Activated naive CD4-positive, alpha-beta T cell treated with Interleukin-2 at 50 U/mL for 16 hours (primary cell): ENCODE measurements around the gene SAMD13.
"Not testable (repeated sequence)": the region's sequence is repeated elsewhere in the genome, so short reads cannot be mapped to it uniquely, and the experiment has no call there.

ENCODE experiments used
- DNase-seq: peaks from one replicate; pipeline ENCODE4 v3.0.0-alpha.2; 2020

SAMD13 gene

DNA sequence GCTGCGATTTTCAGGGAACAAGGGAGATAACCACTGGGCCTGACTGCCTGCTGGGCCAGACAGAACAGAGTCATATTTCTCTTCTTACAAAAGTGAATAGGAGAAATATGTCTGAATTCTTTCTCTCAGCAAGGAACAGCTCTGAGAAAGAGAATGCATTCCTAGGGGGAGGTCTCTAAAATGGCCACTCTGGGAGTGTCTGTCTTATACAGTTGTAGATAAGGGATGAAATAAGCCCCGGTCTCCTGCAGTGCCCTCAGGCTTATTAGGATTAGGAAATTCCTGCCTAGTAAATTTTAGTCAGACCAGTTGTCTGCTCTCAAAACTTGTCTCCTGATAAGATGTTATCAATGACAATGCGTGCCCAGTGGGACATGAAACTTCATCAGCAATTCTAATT lies 14.1 kb upstream of the SAMD13 start:
- DNase-seq, result not testable (repeated sequence)

DNA sequence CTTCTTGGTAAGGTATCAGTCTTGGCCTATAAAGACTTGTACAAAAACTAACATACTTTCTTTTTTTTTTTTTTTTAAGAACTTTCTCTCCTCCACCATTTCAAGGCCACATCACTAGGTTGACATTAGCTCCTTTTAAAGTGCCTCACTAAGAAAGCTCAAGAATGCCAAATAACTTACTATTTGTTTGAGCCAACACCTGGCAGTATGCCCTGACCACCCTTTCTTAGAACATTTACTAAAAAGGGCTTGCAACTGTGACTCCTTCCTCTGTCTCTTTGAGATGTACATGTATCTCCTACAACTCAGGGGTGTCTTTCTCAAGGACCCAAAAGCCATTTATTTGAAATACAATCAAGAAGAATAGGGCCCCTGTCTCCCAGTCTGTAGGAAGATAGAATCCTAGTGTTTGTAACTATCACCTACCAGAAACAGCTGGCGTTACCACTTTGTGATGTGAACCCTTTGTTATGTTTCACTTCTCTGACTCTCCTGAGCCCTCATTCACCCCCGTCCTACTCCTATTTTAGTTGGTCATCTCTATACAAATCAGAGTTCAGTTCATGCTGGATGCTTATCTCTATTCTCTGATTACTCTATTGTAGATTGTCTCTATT lies 12.2 kb upstream of the SAMD13 start:
- DNase-seq, result no peak

DNA sequence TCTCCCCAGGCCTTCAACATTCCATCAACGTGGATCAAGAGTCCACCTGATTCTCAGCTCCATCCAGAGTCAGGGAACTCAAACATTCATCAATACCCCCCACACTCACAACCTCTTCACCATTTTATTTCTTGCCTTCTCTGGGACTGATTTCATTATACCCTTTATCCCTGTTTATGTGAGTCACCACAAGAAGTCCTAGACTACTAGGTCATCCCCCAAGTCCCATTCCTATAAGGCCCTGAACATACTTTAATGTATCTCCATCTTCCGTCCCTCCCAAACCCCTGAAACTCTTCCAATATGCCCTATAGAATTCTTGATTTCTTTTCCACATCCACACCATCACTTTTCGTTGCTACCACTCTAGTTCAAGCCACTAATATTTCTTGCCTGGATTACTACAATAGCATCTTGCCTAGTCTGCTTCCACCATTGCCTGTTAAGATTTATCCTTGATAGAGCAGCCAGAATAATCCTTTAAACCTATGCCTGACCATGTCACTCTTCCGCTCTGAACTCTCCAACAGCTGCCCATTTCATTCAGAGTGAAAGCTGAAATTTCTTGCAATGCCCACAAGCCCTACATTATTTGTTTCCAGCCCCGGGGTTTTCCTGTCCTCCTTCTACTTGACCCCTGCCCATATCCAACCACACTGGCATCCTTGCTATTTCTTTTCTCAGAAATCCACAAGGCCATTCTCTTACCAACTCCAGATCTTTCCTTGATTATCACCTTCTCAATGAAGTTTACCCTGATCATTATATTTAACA lies 9.4 kb upstream of the SAMD13 start:
- DNase-seq, result no peak

DNA sequence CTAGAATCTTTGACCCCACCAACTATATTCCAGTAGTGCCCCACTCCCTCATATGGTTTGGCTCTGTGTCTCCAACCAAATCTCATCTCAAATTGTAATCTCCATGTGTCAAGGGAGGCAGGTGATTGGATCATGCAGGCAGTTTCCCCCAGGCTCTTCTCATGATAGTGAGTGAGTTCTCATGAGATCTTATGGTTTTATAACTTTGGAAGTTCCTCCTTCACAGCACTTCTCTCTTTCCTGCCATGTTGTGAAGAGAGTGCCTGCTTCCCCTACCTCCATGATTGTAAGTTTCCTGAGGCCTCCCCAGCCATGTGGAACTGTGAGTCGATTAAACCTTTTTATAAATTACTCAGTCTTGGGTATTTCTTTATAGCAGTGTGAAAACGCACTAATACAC lies 7.7 kb upstream of the SAMD13 start:
- DNase-seq, result no peak

DNA sequence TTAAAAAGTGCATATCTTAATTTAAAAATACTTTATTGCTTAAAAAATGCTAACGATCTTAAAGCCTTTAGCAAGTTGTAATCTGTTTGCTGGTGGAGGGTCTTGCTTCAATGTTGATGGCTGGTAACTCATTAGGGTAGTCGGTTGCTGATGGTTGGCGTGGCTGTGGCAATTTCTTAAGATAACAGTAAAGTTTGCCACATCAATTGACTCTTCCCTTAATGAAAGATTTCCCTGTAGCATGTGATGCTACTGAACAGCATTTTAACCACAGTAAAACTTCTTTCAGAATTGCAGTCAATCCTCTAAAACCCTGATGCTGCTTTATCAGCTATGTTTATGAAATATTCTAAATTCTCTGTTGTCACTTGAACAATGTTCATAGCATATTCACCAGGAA lies 6.8 kb upstream of the SAMD13 start:
- DNase-seq, result no peak

DNA sequence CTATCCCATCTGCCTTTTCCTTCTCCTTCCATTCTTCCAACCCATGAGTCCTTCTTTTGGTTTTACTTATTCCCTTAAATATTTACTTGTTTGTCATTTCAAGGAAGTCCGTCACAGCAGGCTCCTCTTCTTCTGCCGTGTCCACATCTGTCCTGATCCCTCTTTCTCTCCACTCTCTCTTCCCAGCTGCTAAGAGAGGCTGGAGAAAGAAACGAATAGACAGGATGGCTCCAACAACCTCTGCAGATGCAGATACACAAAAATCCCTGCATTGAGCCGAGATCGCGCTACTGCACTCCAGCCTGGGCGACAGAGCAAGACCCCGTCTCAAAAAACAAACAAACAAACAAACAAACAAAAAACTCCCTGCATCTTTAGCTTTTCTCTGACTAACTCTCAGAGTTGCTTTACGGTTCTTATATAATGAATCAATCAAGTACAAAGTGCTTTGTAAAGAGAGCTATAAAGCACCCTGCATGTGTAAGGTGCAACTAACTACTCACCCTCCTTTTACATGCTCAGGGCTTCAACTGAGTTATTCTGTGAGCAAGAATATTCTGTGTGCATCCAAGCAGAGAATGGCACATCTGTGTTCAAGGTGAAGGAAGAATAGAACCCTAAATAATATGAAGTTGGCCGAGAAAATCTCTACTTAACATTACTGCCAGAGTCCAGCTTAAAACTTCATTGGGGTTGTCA lies 3.8 kb upstream of the SAMD13 start:
- DNase-seq, result no peak

DNA sequence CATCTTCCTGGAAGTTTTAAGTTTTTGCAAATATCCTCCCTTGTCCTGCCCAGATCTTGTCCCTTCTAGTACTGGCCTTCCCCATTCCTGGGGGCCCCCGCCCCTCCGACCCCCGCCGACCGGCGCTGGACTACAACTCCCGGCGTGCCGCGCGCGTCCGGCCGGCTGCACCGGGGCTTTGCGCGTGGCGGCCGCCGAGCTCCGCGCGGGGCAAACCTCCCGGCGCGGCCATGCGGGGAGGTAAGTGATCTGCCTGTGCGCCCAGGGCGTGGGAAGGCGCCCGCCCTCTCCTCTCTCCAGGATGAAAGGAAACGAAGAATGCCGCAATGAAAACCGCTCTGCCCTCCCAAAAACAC lies 3.2 kb upstream of the SAMD13 start:
- DNase-seq, result peak; percentile 44

DNA sequence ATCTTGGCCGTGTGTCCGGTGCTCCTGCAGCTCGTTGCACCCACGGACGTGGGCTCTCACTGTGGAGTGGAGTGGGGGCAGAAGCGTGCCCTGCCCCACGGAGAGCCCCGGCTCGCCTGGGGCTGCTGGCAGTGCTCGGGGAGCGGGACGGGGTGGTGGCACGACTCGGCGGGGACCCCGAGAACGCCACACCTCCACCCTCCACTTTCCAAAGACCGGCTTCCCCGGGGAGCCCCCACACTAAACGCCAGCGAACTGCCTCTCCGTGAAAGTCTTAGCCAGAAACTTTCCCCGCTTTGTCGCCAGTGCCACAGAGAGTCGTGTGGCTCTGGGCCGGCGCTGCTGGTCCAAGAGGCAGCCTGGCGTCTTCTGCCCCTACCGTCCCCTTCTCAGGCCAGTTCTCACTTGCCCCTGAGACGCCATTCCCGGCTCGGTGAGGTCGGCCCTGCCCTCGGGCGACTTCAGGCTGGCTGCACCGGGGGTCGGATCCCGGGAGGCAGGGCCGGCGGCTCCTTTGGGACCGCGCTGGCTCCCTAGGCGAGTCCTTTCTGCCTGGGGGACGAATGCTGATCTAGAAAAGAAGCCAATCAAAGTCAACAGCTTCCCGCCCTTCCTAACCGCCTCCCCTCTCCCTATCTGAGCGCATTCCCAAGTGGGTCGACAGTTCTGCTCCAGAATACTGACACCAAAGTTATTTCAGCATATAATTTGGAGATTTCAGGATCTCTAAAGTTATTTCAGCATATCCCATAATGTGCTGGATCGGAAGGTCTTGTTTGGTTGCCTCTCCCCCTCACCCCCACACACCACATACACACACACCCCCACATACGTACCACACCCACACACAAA lies 2.6 kb upstream of the SAMD13 start:
- peak; percentile 18 for DNase-seq

DNA sequence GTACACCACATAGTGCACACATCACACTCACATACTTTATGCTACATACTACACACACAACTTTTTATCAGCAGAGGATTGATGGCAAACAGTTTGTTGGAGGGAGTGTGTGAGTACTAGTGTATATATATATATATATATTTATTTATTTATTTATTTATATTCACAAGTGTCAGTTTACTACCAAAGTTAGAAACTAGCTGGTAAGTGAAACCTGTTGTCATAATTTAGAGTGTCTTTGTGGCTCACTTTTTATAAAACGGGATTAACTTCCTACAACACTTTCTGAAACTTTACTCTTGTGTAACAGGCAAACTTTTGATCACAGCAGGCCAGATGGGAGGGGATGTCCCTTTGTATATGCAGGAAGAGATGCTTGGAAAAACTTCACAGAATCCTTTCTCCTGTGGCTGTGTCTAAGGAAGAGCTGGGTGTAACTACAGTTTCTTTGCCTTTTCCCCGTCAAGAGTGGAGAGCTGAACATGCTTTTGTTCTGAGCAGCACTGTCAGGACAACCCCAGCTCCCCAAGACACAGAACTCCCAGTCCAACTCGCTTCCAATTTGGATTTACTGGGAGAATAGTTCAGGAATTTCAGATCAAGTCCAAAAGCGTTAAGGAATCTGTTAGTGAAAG lies 1.9 kb upstream of the SAMD13 start:
- DNase-seq, result no peak

DNA sequence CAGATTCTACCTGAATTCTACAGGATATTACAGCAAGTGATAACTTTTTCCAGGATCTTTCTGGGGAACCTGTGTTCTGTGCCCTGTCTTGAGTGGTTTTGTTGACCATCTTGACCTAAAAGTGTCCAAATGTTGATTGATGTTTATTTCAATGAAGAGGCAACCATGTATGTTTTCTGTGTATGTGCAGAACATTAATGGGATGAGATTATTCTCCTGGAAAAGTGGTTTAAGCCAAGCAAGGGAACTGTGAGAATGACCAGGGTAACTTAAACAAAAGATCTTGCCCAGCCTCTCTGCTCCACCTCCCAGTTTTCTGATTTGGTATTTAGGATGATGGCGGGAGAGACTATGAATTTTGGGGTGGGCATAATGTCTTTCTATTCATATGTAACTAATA lies 1.0 kb upstream of the SAMD13 start:
- no peak for DNase-seq

DNA sequence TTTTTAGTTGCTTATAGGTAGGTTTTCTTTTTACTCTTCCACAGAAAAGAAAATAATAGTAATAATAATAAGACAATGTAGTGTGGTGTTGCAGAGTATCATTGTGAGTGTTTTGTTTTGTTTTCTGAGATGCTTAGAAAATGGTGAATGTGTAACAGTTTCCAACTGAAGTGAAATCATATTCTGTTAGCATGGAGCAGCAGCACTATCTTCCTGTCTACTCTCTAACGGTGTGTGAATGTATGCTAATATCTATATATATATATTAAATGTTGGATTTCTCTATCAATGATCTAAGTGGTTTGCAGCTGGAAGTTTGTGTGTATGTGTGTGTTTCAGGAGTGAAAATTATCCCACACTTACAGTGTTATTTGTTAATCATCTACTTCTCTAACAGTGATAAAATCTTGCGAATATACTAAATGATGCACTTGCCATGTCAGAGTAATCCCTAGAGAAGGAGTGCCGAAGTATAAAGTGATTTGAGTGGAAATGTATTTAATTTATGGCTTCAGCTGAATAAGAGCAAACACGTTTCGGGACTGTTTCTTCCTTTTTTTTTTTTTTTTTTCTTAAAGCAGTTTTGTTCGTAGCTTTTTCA lies 377 bp downstream of the SAMD13 start:
- no peak for DNase-seq

DNA sequence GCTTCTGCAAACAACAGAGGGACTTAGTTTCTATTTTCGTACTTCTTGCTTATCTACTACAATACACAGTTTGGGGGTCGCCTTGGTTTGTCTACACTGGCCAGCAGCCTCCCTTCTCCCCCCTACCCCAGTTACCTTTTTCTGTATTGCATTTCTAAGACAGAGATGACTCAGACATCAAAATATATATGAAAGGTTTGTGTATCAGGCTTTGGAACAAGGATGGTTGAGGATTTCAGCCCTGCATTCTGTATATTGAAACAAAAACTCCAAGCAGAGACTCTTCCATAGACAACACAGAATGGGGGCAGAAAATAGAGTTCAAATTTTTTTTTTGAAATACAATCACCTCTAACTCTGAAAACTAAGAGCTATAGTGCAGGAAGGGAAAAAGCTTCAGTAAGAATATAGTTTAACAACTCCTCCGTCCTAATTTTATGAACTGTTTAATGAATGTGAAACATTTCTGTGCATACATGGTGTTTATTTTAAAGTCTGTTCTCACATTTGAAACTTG lies 1.9 kb downstream of the SAMD13 start:
- no peak for DNase-seq

DNA sequence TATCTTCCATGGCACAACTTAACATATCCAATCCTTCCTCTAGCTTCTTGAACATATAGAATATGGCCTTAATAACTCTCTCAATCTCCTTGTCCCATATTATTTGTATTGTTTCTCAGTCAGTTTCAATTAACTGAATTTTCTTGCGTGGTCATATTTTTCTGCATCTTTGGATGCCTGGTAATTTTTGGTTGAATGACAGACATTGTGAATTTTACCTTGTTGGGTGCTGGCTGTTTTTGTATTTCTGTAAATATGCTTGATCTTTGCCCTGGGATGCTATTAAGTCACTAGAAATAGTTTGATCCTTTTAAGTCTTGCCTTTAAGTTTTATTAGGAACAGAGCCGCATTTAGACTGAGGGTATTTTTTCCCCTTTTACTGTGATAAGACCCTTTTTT lies 5.9 kb downstream of the SAMD13 start:
- DNase-seq, result no peak

DNA sequence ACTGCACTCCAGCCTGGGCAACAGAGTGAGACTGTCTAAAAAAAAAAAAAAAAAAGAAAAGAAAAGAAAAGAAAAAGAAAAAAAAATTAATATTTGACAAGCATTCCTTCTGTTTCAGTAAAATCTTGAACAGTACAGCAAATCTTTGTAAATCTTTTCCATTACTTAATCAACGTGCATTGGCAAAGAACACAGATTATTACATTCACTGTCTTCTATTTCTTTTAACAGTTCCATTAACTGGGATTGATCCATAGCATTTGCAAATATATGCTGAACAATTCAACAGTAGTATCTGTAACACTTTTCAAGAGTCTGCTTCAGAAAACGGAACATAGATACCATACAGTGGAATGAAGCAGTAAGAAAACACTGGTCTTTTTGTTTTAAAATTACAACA lies 9.8 kb downstream of the SAMD13 start:
- DNase-seq, result no peak

DNA sequence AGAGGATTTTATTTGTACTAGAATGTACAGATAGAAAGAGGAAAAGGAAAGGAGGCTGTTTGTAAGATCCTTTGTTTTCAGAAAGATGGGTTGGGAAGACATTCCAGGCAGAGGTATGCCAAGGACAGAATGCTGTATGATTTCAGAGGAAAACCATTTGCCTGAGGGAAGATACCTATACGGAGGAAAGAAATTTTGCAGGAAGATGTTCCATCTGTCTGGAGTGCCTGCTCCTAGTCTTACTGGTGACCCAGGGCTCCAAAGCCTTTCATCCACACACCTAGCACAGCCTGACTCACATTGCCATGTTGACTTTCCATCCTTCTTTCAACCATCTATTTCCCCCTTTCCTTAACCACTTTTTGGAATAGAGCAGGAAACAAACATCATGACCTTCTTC lies 18.2 kb downstream of the SAMD13 start:
- no peak for DNase-seq

DNA sequence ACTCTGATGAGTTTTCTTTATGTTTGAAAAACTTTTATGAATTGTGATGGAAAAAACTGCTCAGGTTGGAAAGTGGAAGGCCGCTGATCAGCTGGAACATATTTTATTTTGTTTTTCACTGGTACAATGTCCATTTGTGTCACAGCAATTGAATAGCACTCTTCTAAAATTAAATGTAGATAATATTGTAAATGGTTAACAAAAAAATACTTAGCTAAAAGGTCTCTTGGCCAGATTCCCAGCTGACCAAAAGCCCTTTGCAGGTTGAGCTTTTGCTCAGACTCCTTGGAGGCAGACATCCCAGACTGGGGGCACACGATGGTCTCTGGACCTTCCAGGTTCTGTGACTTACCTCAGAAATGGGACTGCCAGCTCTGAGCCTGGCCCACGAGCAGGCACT lies 26.3 kb downstream of the SAMD13 start:
- no peak for DNase-seq

DNA sequence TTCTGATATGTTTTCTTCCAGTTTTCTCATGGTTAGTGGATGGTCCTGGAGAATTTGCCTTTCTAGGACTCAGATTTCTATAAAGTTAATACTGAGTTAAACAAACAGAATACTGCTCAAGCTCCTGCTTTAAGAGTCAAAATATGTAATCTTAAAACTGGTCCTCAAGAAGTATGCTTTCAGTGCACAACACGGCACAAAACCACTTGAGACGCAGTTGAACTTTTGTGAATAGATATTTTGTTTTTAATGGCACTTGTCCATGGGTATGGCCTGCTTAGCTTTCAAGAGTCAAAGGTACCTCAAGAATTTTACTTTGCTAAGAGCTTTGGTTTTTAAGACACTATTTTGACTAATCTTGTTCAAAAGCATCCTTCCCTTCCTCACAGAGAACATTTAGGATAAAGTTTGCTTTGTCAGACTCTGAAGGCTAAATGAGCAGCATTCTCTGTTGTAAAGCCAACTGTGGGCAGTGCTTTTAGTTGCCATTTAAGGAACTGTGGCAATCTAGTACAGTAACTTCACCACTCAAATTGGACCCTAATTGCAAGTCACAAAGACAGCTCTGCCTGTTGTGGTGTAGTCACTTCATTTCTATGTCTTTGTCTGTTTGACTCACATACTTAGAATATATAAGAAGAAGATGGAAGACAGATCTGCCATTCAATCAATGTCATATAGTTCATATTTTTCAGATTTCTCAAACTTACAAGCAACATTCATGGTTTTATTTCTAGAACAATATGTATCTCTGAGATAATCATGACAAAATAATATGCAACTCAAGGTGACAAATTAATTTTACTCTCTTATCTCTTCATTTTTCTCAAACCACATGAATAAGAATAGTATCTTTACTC lies 28.8 kb downstream of the SAMD13 start:
- DNase-seq, result no peak

DNA sequence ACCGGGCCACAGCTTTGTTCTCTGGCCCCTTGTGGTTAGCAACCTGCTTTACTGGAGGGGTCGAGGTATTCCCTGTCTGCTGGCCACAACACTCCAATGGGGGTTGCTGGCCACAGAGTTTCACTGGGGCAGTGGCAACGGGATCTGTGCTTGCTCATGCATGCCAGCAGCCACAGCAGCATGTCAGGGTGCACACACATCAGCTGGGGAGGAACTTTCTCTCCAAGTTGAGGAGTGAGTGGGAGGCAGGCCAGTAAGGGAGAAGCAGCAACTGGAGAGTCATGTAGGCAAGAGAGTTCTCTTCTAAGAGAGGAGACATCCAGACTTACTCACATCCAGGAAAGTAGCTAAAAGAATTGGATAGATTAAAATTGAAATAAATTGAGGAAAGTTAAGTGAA lies 38.0 kb downstream of the SAMD13 start:
- DNase-seq, result no peak

DNA sequence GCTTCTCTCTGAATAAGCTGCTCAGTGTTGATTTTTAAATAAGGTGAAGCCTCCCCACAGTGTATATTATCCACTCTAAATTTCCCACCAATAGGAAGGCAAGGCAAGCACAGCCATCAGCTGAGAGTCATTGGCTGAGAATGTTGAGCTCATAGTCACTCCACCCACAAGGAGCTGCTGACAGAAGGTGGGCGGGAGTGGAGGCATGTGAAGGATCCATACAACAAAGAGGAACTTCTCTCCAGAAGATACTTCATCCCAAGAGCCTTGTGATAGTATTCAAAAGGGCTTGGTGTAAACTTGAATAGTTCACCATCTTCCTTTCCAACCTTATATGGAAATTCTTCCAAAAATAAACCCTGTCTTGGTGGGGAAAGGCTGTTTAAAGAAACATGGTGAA lies 42.8 kb downstream of the SAMD13 start:
- DNase-seq, result no peak

DNA sequence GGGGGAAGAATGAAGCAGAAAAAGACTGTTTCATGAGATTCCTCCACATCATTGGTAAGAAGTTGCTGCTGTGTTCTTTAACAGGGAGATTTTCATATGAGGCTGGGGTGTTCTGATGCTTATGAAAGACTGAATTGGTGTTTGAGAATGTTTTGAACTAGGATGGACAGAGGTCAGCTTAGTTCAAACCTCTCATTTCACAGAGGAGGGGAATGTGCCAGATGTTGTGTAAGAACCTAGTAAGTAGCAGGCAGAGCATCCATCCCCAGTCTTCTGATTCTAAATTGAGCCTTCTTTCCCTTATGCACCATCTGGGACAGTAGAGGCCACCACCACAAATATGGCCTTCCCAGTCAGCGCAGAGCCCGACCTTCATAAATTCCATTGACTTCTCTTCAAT lies 43.7 kb downstream of the SAMD13 start:
- DNase-seq, result no peak

DNA sequence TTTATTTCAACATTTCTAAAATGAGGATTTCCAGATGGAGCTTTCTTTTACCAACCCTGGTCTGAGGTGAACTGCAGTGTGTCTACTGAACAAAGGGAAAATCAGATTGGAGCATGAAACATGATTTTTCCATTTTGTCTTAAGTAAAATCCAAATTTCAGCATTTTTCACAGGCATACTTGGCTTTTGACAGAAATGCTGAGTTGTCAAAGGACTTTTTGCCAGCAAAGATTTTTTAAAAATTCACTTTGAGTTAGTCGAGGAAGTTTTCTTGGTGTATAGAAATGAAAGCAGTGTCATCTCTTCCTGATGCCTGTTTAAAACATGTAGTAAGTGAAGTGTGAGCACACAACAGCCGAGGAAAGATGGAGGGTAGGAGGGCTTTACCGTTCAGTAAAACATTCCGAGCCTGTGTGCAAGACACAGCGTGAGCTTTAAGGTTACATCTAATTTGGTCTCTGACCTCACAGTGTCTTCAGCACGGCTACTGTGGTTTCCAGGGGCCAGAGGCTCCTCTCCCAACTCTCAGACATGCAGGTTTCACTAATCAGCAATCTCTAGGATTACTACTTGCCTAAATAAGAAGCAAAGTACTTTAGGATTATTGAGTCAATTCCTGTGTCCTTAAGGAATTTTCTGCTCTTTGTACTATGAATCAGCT lies 45.9 kb downstream of the SAMD13 start:
- DNase-seq, result no peak
